ENCODE measurements around the gene MRTFA. TPM values are rescaled to one million over a fixed set of nuclear protein-coding genes. Genes with fewer than 3 reads are reported as not detected.

MRTFA gene
- total and polyA plus RNA-seq, 9 of the 15 experiments (the other 6 are each of a cell fraction or from before 2014, with no cell fraction given) = 0.84 to 21.1 (median 3.7) TPM

- Histone ChIP-seq H3K36me3 (ENCODE audit: control insufficient read depth, insufficient read depth, low read length) (no peaks in the 10 kb centered on the region), H3K79me2 (ENCODE audit: control insufficient read depth, insufficient read depth, low read length) (no peaks in the 10 kb centered on the region), H3K9me3 (replicated peaks; ENCODE audit: control insufficient read depth, insufficient read depth, low read depth, low read length) (no peaks in the 10 kb centered on the region), H3K4me1 (replicated peaks in 1 of 2; ENCODE audit: control insufficient read depth in 2 of 2, insufficient read depth in 2 of 2, low read length in 2 of 2) (peaks cover 0 to 13% of the 10 kb centered on the region in 2 experiments; a peak in 3 of 5 replicates), H3K9me1 (ENCODE audit: control insufficient read depth, insufficient read depth, low read length) (no peaks in the 10 kb centered on the region), H3K4me3 (no peak overlapping the region), H3K27me3 (ENCODE audit: control insufficient read depth in 2 of 2, insufficient read depth in 2 of 2, low read length in 2 of 2) (peaks cover 6 to 35% of the 10 kb centered on the region in 2 experiments; a peak in 4 of 5 replicates), H2AFZ (ENCODE audit: low read depth, low read length) (no peak overlapping the region), H3K27ac (ENCODE audit: extremely low read depth, low read depth, low read length) (no peak overlapping the region), H3K9ac (ENCODE audit: insufficient read depth in 1 of 2, low read depth in 2 of 2, low read length in 2 of 2) (peak overlapping the region in 1 of 2 experiments; percentile 35; a peak in 1 of 4 replicates), H4K20me1 (replicated peaks; ENCODE audit: control insufficient read depth, insufficient read depth, low read length) (no peaks in the 10 kb centered on the region), H3K4me2 (ENCODE audit: insufficient read depth, low read length) (no peak overlapping the region)
- BruUV-seq (replicated peaks) = no TSS peak
- in situ Hi-C loops (cut with MboI) = loop anchor here (10.0 kb wide), 1 partner anchor 73 kb away; no protein-coding TSS in a partner anchor
- DNase-seq (ENCODE audit: extremely low read depth in 1 of 4, low spot score in 3 of 4) = no peak
- peak; percentile 12; the same call in 1 of the 2 replicates for TF ChIP-seq CREM (IDR thresholded peaks at IDR 0.05; ENCODE audit: low read depth)
- no peak for TF ChIP-seq HNRNPL (IDR thresholded peaks at IDR 0.05; ENCODE audit: low read depth, low read length)
- TF ChIP-seq ZNF224 (CRISPR knock-in tag; IDR thresholded peaks at IDR 0.05) = no peak
- no peak for TF ChIP-seq CBFB (CRISPR knock-in tag; IDR thresholded peaks at IDR 0.05)
- peak; percentile 7 for TF ChIP-seq CTCFL (IDR thresholded peaks at IDR 0.05; ENCODE audit: borderline replicate concordance, insufficient read depth, low read depth, low read length, poor library complexity, severe bottlenecking)
- no peak for ATAC-seq
- POLR2A ChIA-PET = interaction anchor here (0.7 kb wide), 1 partner anchor 10 kb away, joined by 3 read pairs; no protein-coding TSS in a partner anchor
- 55% methylated on average over 16 of the region's 19 CpGs for WGBS (ENCODE audit: insufficient coverage, low coverage, missing lambda C conversion rate)
- CTCF ChIA-PET (ENCODE audit: low intra/inter-chr PET ratio) = no interaction called here
- intact Hi-C loops (cut with micrococcal nuclease) = no loop called here
- FAIRE-seq = no peak
These were observed 44.9 kb upstream of the MRTFA start for GRCh38 chr22:40681451-40681850.
